Heart left ventricle (tissue), 16 donors: ENCODE results near the gene PGF. TPM values are rescaled to one million over a fixed set of nuclear protein-coding genes. Genes with fewer than 3 reads are reported as not detected.

ENCODE experiments used
- ATAC-seq, 4 donors: fragments of 200-7000 bp; cut with Tn5 transposase; one replicate each; pipeline ENCODE4 v1.9.1; 2020 to 2022; ENCODE audit warnings: moderate library complexity in 4 of 4, mild to moderate bottlenecking in 3 of 4, moderate number of reproducible peaks in 1 of 4
- DNase-seq, 5 donors: peaks; one replicate each; pipeline ENCODE4 v3.0.0-alpha.2; 2020
- H3K27ac ChIP-seq, 12 donors: fragments of 200-600 bp; sonication (generic) in 4 of 12; one replicate each; pipeline versions ENCODE4 v1.5.0 to v1.8.0; 2016 to 2022; ENCODE audit warnings: mild to moderate bottlenecking in 2 of 12
- H3K27me3 ChIP-seq, 9 donors: fragments of 200-600 bp; sonication (generic) in 2 of 9; one replicate each; pipeline versions ENCODE4 v1.5.1 to v1.8.0; 2016 to 2022; ENCODE audit warnings: mild to moderate bottlenecking in 3 of 9
- H3K36me3 ChIP-seq, 9 donors: fragments of 200-600 bp; sonication (generic) in 2 of 9; one replicate each; pipeline versions ENCODE4 v1.5.0 to v1.8.0; 2018 to 2022; ENCODE audit warnings: mild to moderate bottlenecking in 2 of 9
- H3K4me1 ChIP-seq, 12 donors: fragments of 200-600 bp; sonication (generic) in 4 of 12; one replicate each; pipeline versions ENCODE4 v1.5.0 to v1.8.0; 2016 to 2022; ENCODE audit warnings: mild to moderate bottlenecking in 3 of 12
- H3K4me3 ChIP-seq, 12 donors: fragments of 200-600 bp; sonication (generic) in 4 of 12; one replicate each; pipeline versions ENCODE4 v1.5.0 to v1.8.0; 2017 to 2022; ENCODE audit warnings: mild to moderate bottlenecking in 9 of 12, moderate library complexity in 4 of 12
- H3K9me3 ChIP-seq, 12 donors: fragments of 200-600 bp; sonication (generic) in 4 of 12; one replicate each; pipeline versions ENCODE4 v1.5.0 to v1.8.0; 2016 to 2022; ENCODE audit warnings: mild to moderate bottlenecking in 1 of 12
- CTCF ChIP-seq, 12 donors: fragments of 200-600 bp; sonication (generic) in 4 of 12; IDR thresholded peaks; one replicate each; pipeline versions ENCODE4 v1.5.0 to v1.8.0; 2018 to 2022; ENCODE audit warnings: antibody characterized with exemption in 12 of 12, mild to moderate bottlenecking in 5 of 12
- POLR2A ChIP-seq, 2 donors: fragments of 450-650 bp; IDR thresholded peaks; one replicate each; pipeline ENCODE4 v1.6.1; 2017; ENCODE audit warnings: antibody characterized with exemption in 2 of 2, mild to moderate bottlenecking in 2 of 2, moderate library complexity in 2 of 2
- WGBS, 4 donors: extraction: QIAGEN DNeasy Blood & Tissue Kit in 2 of 4; methylation state at CpG; one replicate each; pipeline versions ENCODE4 v1.1.5 to v1.1.7; 2013 to 2018; 5-methylcytosine and 5-hydroxymethylcytosine counted together
- intact Hi-C, 10 donors: fragments of 100-400 bp; cut with DNase I; formaldehyde crosslinking; loops; one replicate each; pipeline versions ENCODE4 v1.11.1 to v1.14.2; 2022
- polyA plus RNA-seq, 2 donors: library from polyadenylated mRNA; stranded (reverse); fragments of 200-250 nt; gene quantifications; one replicate each; pipeline ENCODE4 v1.2.3, GENCODE V29; 2013
- total RNA-seq, 9 donors: library from RNA; depleted of rRNA in 2 of 9; stranded (reverse); fragments of >200 nt in 2 of 9; fragmentation: NEBNext Ultra II Directional in 3 of 9; extraction: Animal tissue kit (Norgen Biotek cat#: 25700) in 3 of 9; gene quantifications; one replicate each; pipeline versions ENCODE4 v1.1.0 to v1.2.4, GENCODE V29; 2016 to 2023
- donor health status: ischemic (EF 13 %, LVEDD 7.1; RV severe dilation, severe dysfunction).
- donor health status: healthy with polysubstance abuse.
- donor health status: DM: no; HTN: yes; CAD: no.
- donor health status: DM: no; HTN: no; CAD: no.
- donor health status: ischemic (EF 25% LVEDD 6.9; RV normal size, moderate dysfunction).
- donor health status: ischemic (EF 25% LVEDD 5.7; RV mildly dilated, moderate dysfunction).
- donor health status: healthy.
- donor health status: DM: yes; HTN: yes; CAD: no.
- donor health status: ischemic (EF 35%, LVEDD 5.7; RV mildly dilated, moderate dysfunction).
- donor health status: nonischemic (EF 11% LVEDD 7.7; RV severe dilation, severe dysfunction).
- donor health status: DM: yes; HTN: yes; CAD: no.
- donor health status: PGD.
- donor health status: ischemic (EF 29% LVEDD 5.4; RV normal size, mild dysfunction).
- donor health status: nonischemic (EF 23%, LVEDD 6.1; RV moderate dilation, normal function).

PGF gene
- total and polyA plus RNA-seq, 11 donors: 4.1 to 30.4 (median 5.9) TPM

- no peak for TF ChIP-seq POLR2A (IDR thresholded peaks at IDR 0.05)
- TF ChIP-seq CTCF (IDR thresholded peaks at IDR 0.05): no peak
- intact Hi-C loops: no loop called here
- H3K4me1 ChIP-seq: peaks cover 0 to 35% (median 16%) of the 10 kb centered on the region in 12 donors
- H3K27ac ChIP-seq: peak overlapping the region in 1 of 12 donors; percentile 29
- no peaks in the 10 kb centered on the region for H3K27me3 ChIP-seq
- no peaks in the 10 kb centered on the region for H3K36me3 ChIP-seq
- no peak for ATAC-seq
- DNase-seq: no peak
- H3K4me3 ChIP-seq: no peak overlapping the region
- 77 to 86% (median 82%) methylated on average over 11 of the region's 11 CpGs for WGBS, 4 donors
- no peaks in the 10 kb centered on the region for H3K9me3 ChIP-seq
Measured at GRCh38 chr14:74962046-74962445, 6.6 kb upstream of the PGF start.

GRCh38 chr14:74961238-74961911, 6.0 kb upstream of the PGF start:
- intact Hi-C loops: no loop called here
- no peak for TF ChIP-seq POLR2A (IDR thresholded peaks at IDR 0.05)
- no peak for TF ChIP-seq CTCF (IDR thresholded peaks at IDR 0.05)
- no peaks in the 10 kb centered on the region for H3K36me3 ChIP-seq
- no peaks in the 10 kb centered on the region for H3K27me3 ChIP-seq
- H3K9me3 ChIP-seq: no peaks in the 10 kb centered on the region
- no peak for ATAC-seq
- H3K4me3 ChIP-seq: no peak overlapping the region
- 72 to 88% (median 82%) methylated on average over 4 to 5 of the region's 5 CpGs for WGBS, 4 donors
- no peak overlapping the region for H3K27ac ChIP-seq
- DNase-seq: no peak
- H3K4me1 ChIP-seq: peaks cover 0 to 36% (median 16%) of the 10 kb centered on the region in 12 donors

- no peak overlapping the region for H3K27ac ChIP-seq
- H3K36me3 ChIP-seq: no peaks in the 10 kb centered on the region
- no peaks in the 10 kb centered on the region for H3K27me3 ChIP-seq
- H3K9me3 ChIP-seq: no peaks in the 10 kb centered on the region
- TF ChIP-seq CTCF (IDR thresholded peaks at IDR 0.05): no peak
- no peak for TF ChIP-seq POLR2A (IDR thresholded peaks at IDR 0.05)
- WGBS, 4 donors: 81 to 90% (median 87%) methylated on average over 4 of the region's 4 CpGs
- peaks cover 0 to 37% (median 17%) of the 10 kb centered on the region in 12 donors for H3K4me1 ChIP-seq
- DNase-seq (no peak), ATAC-seq (no peak)
- no peak overlapping the region for H3K4me3 ChIP-seq
- intact Hi-C loops: no loop called here
Measured at GRCh38 chr14:74960736-74961135, 5.3 kb upstream of the PGF start.

- intact Hi-C loops: no loop called here
- no peak for TF ChIP-seq CTCF (IDR thresholded peaks at IDR 0.05)
- TF ChIP-seq POLR2A (IDR thresholded peaks at IDR 0.05): no peak
- DNase-seq (no peak), ATAC-seq (no peak)
- Histone ChIP-seq H3K4me3 (no peak overlapping the region), H3K27ac (no peak overlapping the region), H3K9me3 (no peaks in the 10 kb centered on the region), H3K36me3 (no peaks in the 10 kb centered on the region), H3K27me3 (peaks cover 0 to 7% (median 0%) of the 10 kb centered on the region in 9 donors), H3K4me1 (peaks cover 0 to 41% (median 15%) of the 10 kb centered on the region in 12 donors)
- 87 to 93% (median 89%) methylated on average over 5 of the region's 5 CpGs for WGBS, 4 donors
Measured at GRCh38 chr14:74959596-74960180, 4.3 kb upstream of the PGF start.
